Measurements from ENCODE around the gene AP3S2. TPM values are rescaled to one million over a fixed set of nuclear protein-coding genes. Genes with fewer than 3 reads are reported as not detected.
"Not testable (repeated sequence)": the region's sequence is repeated elsewhere in the genome, so short reads cannot be mapped to it uniquely, and the experiment has no call there.

Gene AP3S2
- total RNA-seq, 1 donor from 2014 or later: 42.2 TPM

DNA sequence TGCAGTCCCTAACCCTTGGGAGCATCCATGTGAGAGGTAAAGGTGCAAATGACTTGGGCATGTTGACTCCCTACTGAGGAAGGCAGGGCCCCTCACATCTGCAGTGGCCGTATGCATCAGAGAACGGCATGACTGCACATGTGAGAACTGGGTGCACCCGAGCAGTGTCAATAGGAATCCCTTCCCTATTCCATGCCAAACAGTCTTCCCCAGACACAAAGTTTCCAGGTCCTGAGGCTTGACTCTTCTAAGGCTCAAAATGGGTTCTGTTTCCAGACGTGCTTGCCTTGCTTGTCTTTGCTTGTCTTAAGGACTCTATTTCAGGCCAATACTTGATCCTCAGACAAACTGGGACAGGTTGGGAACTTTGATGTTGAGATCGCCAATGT is 58.6 kb downstream of the AP3S2 start:
- DNase-seq (ENCODE audit: low read depth in 2 of 2): no peak

DNA sequence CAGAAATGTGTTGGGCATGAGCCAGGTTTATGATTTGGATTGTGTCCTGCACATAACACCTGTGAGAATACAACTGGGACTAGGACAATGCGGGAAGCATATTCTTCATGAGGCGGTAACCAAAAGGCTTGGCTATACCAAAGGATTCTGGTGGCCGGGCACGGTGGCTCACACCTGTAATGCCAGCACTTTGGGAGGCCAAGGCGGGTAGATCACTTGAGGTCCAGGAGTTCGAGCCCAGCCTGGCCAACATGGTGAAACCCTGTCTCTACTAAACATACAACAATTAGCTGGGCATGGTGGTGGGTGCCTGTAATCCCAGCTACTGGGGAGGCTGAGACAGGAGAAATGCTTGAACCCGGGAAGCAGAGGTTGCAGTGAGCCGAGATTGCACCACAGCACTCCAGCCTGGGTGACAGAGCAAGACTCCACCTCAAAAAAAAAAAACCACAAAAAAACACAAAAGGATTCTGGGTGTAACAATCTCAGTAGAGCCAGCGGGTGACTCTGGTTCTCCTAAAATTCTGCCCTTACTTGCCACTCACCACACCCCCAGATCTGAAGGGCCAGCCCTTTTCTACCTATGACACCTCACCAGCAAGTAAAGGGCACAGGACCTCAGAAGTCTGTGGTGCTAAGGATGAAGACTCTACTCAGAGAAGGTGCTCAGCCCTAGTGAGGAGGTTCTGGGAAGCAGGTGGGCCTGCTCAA is 59.2 kb downstream of the AP3S2 start:
- not testable (repeated sequence) for DNase-seq (ENCODE audit: low read depth in 2 of 2)

DNA sequence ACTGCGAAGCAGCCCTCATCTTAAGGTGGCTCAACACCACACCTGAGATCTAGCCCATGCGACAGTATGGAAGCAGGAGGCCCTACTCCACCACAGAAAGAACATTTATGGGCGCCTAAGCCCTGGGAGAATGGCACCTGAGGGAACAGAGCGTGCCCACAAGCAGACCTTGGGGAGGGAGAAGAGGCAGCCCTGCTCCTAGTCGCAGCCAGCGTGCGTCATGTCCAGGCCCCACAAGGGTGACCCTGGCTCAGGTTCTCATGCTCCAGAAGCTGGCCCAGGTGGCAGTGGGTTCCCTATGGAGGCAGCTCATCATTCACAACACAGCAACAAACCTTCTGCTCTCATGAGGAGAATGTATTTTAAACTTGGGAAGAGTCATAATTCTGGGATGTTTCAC is 59.8 kb downstream of the AP3S2 start:
- DNase-seq (ENCODE audit: low read depth in 2 of 2): no peak

DNA sequence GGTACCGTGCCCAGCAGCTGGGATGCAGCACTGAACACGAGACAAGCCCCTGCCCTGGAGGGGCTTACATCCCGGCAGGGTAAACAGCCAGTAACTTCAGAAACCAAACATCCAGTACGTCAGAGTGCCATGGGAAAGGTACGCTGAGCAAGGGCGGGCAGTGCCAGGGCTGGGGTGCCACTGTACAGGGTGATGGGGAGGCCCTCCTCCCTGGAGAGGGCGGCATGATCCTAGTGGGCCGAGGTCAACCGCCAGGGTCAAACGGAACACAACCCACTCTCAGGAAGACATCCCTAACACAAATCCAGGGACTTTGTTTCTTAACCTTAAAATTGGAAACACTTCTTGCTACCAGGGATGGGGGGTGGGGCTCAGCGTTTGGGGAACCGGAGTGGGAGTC is 63.2 kb downstream of the AP3S2 start:
- no peak for DNase-seq (ENCODE audit: low read depth in 2 of 2)

DNA sequence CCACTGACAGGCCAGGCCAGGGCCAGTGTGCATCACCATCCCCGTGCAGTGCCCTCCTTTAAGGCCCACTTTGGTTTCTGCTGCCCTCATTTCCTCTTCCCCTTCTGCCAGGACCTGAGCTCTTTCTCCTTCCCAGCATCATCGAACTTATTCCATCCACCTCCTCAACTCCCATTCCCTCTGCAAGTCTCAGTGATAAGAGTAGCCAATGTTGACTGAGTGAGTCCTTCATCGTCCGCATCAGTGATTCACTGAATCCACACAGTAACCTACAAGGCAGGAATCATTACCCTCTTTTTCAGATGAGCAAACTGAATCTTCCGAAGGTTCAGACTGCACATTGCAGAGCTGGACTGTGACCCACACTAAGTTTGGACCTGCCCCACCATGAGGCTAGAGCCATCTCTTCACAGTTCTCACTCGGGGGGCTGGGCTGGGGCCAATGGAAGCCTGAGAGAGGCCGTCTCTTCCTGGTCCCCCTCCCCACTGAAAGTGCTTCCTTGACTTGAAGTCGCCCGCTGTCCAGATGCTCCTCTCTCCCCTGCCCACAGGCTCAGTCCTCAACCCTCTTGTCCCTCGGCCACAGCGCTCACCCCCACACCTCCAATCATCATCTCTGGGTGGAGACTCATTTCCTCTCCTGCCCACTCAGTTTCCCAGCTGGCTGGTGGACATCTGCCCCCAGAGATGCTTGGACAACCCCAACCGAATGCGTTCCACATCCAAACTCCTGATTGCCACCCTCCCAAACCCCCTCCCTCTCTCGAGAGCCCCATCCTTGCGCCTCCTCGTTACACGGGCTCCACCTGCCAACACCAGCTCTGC is 64.0 kb downstream of the AP3S2 start:
- no peak for DNase-seq (ENCODE audit: low read depth in 2 of 2)

DNA sequence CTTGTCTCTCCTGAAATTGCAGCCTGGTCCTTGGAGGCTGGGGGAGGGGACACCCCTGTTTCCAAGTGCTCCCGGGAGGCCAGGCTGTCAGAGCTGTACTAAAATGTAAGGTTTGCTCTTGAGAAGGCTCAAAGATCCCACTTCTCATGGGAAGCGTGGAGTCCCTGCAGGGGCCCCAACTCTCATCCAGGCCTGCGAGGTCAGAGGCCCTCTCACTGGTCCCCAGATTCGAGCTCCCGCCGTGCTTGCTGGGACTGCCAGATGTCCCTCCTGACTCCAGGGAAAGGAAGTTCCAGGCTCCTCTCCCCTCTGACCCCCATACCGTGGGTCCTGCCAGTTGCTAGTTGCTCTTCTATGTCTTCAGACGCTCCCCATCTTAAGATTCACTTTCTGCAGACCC is 64.6 kb downstream of the AP3S2 start:
- no peak for DNase-seq (ENCODE audit: low read depth in 2 of 2)

DNA sequence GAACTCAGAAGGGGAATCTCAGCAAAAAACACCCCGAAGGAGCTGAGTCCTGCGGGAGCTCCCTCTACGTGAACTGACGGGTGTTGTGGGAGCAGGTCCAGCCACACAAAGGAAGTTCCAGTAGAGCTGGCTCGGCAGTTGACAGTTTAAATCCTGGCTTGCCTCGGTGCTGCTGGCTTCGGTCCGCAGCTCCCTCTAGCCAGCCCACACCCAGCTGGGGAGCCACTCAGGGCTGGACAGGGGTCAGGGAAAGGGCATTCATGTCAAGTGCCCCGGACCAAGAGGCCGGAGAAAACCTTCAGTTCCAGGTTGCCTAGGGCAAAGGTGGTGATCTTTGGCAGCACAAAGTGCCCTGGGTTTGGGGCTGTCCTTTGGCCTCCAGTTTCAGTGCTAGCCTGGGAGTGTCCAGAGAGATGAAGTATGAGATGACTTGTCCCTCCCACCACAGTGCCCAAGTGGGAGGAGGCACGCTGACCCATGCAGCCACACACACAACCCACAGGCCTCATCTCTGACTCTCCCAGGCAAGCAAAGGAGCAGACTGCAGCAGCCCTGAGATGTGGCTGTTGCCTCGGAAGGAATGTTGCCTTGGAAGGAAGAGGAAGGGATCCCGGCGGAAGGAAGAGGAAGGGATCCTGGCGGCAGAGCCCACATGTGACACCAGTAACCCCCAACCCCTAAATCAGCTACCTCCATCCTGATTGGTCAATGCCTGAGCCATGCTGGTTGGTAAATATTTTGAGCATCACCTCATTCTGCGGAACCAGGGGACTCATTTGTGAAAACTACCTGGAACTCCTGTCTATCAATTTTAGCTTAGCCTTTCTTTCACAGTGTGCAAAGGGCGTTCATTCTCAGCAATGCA is 65.3 kb downstream of the AP3S2 start:
- no peak for DNase-seq (ENCODE audit: low read depth in 2 of 2)

DNA sequence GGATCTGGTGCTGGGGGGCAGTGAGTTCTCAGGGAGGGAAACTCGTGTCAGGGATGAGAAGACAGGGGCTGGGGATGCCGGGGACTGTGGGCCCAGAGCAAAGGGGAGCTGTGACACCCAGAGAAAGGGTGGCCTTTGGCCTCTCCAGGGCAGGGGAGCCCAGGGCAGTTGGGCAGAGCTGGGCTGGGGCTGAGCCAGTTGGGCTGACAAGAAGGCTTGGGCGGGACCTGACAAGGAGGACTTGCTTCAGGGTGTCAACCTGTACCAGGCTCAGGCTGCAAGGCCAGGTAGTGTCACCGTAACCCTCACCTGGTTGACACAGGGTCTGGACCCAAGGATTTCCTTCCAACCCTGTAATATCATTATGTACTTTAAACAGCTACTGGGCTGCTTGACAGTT is 66.0 kb downstream of the AP3S2 start:
- no peak for DNase-seq (ENCODE audit: low read depth in 2 of 2)

DNA sequence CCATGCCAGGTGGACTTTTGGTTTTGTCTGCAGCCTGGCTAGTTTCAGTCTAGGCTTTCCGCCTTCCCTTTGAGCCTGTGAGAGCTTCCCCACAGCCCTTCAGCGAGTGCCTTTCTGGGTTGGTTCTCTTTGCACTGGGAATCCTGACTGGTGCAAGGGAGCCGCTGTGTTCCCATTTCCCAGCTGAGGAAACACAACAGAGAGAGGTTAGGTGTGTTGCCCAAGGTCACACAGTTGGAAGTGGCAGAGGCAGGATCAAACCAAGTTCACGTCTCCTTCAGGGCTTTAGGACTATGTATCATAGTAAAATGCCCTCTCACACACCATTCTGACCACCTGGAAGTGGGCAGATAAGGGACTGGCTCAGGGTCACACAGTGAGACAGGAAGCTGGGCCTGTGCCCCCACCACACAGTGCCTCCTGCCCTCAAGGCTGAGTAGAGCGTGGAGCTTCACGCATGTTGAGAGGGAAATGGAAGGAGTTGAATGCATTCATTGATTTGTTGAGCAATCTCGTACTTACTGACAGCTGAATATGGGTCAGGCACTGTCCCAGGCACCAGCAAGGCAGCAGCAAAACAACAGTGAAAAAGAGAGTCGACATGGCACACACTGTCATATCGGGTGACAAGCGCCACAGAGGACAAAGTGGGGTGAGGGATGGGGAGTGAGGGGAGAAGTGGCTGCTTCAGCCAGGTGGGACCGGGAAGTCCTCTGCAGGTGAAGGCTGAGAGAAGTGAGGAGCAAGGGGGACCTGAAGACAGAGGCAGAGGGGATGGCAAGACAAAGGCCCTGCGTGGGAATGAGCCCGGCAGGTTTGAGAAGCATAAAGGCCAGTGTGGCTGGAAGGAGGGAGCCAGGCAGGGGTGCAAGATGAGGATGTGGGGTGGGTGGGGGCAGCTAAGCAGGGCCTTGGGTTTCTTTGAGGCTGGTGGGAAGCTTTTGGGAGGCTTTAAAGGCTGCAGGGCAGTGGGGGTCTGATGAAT is 66.8 kb downstream of the AP3S2 start:
- DNase-seq (ENCODE audit: low read depth in 2 of 2): no peak

DNA sequence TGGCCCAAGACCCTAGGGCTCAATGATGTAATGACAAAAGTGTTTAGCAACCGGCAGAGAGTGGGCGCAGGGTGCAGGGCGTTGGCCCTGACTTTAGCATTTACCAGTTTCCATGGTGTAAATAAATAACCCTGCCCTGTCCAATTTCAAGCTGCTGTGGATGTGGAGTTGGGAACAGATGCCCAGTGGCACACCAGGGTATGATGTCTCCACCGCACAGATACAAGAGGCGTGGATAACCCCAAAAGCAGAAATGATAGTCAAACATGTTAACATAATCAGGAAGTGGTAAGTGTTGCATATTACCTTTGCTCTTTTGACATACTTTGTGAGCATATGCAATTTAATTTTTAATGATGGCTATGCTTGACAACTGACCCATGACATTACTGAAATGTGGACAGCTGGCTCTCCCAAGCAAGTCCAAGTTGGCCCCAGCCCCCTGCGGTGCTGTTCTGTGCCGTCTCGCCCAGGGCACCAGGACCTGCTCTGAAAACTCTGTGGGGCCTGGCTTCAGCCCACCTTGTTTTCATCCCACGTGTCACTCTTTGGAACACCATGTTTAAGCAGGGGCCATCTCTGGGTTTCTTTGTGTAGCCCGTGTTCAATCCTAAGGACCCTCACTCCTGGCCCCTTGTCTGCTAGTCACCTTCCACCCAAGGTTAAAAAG is 68.4 kb downstream of the AP3S2 start:
- no peak for DNase-seq (ENCODE audit: low read depth in 2 of 2)

DNA sequence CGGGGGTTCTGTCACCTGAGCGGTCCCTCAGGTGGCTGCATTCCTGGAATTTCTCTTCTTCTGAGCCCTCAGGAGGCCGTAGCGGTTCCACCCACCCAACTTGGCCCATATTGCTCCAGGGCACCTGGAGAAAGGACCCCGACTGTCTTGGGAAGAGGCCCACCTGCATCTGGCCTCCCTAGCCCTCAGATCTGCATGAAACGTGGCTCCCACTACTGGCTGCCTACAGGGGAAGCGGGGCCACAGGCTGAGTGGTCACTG is 69.3 kb downstream of the AP3S2 start:
- DNase-seq (ENCODE audit: low read depth in 2 of 2): no peak

DNA sequence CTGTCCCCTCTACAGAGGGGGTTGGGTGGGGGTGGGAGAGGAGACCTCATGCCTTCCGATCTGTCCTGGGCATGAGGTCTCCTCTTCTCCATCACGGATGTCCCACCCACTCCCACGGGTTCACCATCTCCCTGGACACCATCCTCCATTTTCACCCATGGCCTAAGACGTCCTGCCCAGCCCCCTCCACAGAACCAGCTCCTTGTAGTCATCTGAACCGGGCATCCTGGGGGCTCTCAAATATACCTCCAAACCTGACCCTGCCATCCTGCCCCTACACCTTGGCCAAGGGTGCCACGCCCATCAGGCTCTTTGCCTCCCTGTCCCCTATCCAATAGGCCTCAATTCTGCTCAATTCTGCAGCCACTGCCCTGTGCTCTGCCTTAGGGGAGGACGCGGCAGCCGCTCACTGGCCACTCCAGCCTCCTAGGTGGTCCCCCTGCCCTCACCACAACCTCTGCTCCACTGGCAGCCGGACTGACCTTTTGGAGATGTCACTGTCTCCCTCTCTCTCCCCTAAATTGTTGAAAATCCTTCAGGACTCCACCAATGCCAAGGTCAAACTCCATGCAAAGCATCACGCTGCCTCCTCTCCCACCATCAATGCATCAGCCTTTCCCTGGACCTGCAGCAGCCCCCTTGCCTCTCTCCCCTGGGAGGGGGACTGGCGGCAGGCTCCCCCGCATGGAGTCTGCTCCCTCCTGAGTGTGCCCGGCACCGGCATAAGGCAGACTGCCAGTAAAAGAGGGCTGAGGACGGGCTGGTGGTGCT is 69.8 kb downstream of the AP3S2 start:
- no peak for DNase-seq (ENCODE audit: low read depth in 2 of 2)

DNA sequence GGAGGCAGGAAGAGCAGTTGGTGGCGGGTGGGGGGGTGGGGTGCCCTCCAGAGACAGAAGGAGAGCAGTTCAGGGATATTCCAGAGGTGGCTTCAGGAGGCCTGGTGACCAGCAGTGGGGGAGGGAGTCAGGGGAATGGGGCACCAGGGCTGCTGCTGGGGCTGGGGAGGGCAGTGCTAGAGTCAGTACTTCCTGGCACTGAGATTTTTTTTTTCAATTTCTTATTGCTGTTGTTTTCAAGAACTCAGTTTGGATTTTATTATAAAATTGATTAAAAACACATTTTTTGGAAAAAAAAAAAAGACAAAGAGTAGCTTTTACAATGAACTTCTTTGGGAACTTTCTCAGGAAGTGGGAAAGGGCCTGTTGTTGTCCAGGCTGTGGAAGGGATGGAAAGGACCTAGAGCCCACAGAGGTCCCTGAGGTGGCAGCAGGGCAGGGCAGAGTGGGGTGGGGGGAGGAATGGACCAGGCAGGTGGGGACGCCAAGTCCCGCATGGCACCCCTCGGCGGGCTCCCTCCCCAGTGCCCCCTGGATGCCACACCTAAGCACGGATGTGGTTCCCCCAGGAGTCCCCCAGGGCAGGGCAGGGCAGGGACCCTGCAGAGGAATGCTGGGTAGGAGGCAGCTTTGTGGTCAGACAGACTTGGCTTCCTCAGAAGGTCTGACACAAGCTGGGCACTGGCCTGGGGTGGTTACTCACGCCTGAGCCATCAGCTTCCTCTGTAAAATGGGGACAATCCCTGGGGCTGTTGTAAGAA is 70.7 kb downstream of the AP3S2 start:
- no peak for DNase-seq (ENCODE audit: low read depth in 2 of 2)

DNA sequence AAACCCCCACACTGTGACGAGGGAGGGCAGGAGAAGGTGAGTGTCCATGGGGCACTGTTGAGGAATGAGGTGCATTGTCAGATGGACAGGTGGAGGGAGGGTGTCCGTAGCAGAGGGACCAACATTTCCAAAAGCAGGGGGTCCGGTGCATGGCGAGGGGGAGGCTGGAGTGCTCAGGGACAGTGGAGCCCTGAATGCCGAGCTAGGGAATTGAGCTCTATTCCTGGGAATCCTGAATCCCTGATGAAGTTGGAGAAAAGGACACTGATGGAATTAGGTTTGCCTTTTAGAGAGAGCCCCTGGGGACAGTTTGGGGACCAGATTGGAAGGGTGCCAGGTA is 71.2 kb downstream of the AP3S2 start:
- DNase-seq (ENCODE audit: low read depth in 2 of 2): no peak

DNA sequence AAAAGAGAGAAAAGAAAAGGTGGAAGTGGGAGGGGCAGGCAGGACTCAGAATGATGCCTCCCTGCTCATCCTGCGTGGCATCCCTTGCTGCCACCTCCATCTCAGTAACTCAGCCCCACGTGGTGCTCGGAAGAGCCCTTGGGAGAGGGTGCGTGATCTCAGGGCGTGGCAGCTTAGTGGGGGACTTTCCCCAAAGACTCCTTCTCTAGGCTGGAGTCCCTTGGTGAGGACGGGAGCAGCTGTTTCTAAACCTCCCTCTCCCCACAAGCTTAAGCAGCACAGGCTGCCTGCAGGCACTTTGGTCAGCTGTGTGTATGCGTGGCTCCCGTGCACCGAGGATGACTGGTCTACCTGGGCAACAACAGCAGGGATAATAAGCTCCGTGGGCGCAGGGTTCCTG is 71.8 kb downstream of the AP3S2 start:
- DNase-seq (ENCODE audit: low read depth in 2 of 2): no peak

DNA sequence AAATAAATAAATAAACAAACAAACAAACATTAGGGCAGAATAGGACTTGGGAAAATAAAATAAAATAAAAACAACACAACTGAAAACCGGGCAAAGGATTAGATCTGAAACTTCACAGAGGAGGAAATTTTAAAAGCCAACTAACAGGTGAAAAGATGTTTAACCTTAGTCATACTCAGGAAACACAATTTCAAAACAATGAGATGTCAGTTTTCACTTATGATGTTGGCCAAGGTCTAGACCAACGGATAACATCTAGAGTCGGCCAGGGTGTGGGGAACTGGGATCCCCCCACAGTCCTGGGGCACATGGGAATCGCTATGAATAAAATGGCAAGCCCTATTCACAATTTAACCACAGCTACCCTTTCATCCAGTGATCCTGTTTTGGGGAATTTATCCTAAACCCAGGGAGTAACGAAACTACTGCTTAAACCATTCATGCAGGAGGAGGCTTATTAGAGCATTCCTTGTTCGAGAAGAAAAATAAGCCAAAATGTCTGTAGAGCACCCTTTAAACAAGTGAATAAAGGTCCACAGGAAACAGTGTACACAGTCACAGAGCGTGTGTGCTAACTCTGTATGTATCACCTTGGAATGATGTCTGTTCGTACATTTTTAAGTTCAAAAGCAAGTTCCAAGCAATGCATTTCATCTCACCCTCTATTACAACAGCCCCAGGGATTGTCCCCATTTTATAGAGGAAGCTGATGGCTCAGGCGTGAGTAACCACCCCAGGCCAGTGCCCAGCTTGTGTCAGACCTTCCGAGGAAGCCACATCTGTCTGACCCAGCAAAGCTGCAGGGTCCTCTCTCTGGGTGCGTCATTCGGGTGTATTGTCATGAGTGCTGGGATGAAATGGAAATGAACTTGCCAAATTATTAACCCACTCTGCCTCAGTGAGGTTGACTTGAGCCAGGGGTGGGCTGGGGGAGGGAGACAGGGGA is 72.9 kb downstream of the AP3S2 start:
- DNase-seq (ENCODE audit: low read depth in 2 of 2): peak; percentile 65 to 86

DNA sequence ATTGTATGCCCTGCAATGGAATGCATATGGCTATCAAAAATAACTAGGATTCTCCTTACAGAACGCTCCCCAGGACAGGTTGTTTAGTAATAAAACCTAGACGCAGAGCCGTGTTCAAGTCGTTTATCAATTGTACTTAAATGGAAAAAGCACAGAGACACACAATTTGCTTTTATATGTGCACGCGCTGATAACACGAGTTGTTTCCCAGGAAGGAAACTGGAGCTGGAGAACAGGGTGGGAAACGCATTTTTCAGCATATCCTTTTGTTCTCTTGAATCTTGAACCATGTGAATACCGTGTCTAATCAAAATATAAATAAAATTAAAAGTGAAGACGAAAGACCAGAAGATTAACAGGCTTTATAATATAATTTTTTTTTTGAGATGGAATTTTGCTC is 75.5 kb downstream of the AP3S2 start:
- DNase-seq (ENCODE audit: low read depth in 2 of 2): peak in 1 of 2 donors; percentile 44

DNA sequence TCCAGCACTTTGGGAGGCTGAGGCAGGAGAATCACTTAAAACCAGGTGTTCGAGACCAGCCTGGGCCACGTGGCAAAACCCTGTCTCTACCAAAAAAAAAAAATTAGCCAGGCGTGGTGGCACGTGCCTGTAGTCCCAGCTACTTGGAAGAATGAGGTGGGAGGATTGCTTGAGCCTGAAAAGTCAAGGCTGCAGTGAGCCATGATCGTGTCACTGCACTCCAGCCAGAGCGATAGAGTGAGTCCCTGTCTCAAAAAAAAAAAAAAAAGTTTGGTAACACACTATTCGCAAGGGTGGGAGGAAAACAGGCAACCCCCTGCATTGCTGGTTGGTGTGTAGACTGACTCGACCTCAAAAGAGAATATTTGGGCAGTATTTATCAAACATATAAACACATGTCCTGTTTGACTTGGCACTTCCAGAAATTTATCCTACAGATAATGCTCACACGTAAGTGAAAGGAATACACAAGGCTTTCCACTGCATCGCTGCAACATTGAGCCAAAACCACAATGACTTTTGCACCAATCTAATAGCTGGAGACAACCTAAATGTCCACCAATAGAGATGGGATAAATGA is 76.0 kb downstream of the AP3S2 start:
- DNase-seq (ENCODE audit: low read depth in 2 of 2): no peak

Data from dermis microvascular lymphatic vessel endothelial cell (primary cell).